PFSK-1 (cell line): ENCODE results near the gene ABCC6.

Experiments
- POLR2AphosphoS5 ChIP-seq: IDR thresholded peaks from 2 replicates; pipeline ENCODE4 v1.6.1; 2012; ENCODE audit warnings: low read depth, mild to moderate bottlenecking, control low read depth, low read length, moderate library complexity
- SIN3A ChIP-seq: IDR thresholded peaks from 2 replicates; pipeline ENCODE4 v1.6.1; 2012; ENCODE audit warnings: mild to moderate bottlenecking, low read length, moderate library complexity, borderline replicate concordance; ENCODE audit not compliant: insufficient read depth
- TF ChIP-seq, protein P1 (sequence below), 2 experiments: IDR thresholded peaks; 2 replicates each; pipeline versions ENCODE4 v1.6.1 to v1.8.0; 2011 to 2012; ENCODE audit warnings: low read depth in 2 of 2, low read length in 2 of 2, control low read depth in 1 of 2, inconsistent platforms in 1 of 2, mild to moderate bottlenecking in 1 of 2, moderate library complexity in 1 of 2; ENCODE audit not compliant: insufficient read depth in 1 of 2

DNA sequence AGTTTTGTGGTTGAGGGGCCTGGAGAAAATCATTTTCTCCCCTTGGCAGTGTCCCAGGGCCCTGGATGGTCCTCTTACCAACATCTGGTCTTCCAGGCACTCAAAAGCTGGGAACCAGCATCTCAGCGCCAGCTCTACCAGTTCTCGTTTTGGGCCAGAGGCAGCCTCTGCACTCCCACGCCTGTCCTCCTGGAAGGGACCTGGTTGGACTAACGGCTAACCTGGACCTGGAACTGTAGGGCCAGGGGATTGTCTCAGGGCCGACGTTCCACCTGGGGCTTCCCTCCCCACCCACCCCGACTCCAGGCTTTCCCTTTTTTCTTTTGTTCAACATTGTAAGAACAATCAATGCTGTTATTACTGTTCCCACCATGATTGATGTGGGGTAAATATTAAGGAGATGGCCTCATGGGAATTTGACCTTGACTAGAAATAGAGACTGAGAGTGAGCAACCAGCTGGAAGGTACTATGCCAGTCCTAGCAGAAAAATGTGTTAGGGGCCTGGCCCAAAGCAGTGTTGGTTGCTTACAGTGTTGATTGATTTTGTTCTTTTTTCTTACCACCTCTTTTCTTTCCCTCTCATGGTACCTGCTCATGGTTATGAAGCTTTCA is 81.4 kb downstream of the ABCC6 start:
- TF ChIP-seq POLR2AphosphoS5 (no peak), SIN3A (no peak)
- TF ChIP-seq, protein P1, sequence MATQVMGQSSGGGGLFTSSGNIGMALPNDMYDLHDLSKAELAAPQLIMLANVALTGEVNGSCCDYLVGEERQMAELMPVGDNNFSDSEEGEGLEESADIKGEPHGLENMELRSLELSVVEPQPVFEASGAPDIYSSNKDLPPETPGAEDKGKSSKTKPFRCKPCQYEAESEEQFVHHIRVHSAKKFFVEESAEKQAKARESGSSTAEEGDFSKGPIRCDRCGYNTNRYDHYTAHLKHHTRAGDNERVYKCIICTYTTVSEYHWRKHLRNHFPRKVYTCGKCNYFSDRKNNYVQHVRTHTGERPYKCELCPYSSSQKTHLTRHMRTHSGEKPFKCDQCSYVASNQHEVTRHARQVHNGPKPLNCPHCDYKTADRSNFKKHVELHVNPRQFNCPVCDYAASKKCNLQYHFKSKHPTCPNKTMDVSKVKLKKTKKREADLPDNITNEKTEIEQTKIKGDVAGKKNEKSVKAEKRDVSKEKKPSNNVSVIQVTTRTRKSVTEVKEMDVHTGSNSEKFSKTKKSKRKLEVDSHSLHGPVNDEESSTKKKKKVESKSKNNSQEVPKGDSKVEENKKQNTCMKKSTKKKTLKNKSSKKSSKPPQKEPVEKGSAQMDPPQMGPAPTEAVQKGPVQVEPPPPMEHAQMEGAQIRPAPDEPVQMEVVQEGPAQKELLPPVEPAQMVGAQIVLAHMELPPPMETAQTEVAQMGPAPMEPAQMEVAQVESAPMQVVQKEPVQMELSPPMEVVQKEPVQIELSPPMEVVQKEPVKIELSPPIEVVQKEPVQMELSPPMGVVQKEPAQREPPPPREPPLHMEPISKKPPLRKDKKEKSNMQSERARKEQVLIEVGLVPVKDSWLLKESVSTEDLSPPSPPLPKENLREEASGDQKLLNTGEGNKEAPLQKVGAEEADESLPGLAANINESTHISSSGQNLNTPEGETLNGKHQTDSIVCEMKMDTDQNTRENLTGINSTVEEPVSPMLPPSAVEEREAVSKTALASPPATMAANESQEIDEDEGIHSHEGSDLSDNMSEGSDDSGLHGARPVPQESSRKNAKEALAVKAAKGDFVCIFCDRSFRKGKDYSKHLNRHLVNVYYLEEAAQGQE (IDR thresholded peaks at IDR 0.05; ENCODE audit: insufficient read depth in 1 of 2, low read depth in 2 of 2, low read length in 2 of 2): no peak
